Lower leg skin (tissue), 4 donors: Measurements from ENCODE around the gene TMEM86B. TPM values are rescaled to one million over a fixed set of nuclear protein-coding genes. Genes with fewer than 3 reads are reported as not detected.

Source experiments
- DNase-seq, 2 donors: peaks; one replicate each; pipeline ENCODE4 v3.0.0-alpha.2; 2019; ENCODE audit warnings: low spot score in 2 of 2
- H3K4me3 ChIP-seq: fragments of 200-600 bp; sonication (generic); 2 replicates; pipeline ENCODE4 v1.5.1; 2017; ENCODE audit warnings: mild to moderate bottlenecking, low read depth; ENCODE audit not compliant: poor library complexity, severe bottlenecking
- CTCF ChIP-seq, 3 donors: fragments of 450-650 bp; IDR thresholded peaks; one replicate each; pipeline ENCODE4 v1.5.1; 2016; ENCODE audit warnings: antibody characterized with exemption in 3 of 3, mild to moderate bottlenecking in 3 of 3, moderate library complexity in 2 of 3
- POLR2A ChIP-seq, 2 donors: fragments of 450-650 bp; IDR thresholded peaks; one replicate each; pipeline ENCODE4 v1.6.1; 2016 to 2017; ENCODE audit warnings: antibody characterized with exemption in 2 of 2, mild to moderate bottlenecking in 1 of 2, moderate library complexity in 1 of 2
- WGBS, 2 donors: methylation state at CpG; one replicate each; pipeline ENCODE4 v1.1.5; 2018; 5-methylcytosine and 5-hydroxymethylcytosine counted together
- intact Hi-C: fragments of 100-400 bp; cut with DNase I; formaldehyde crosslinking; loops from one replicate; pipeline ENCODE4 v1.15.0; 2023; ENCODE audit warnings: low total_unique reads
- total RNA-seq, 4 donors: library from RNA; depleted of rRNA; stranded (reverse); fragments of >200 nt; gene quantifications; one replicate each; pipeline ENCODE4 v1.1.0, GENCODE V29; 2016

The TMEM86B gene
- total RNA-seq, 4 donors from 2014 or later: 1.1 to 2.4 (median 1.6) TPM

- TF ChIP-seq CTCF (IDR thresholded peaks at IDR 0.05) (no peak), POLR2A (IDR thresholded peaks at IDR 0.05) (no peak)
- peak; percentile 80 to 92 for DNase-seq
- H3K4me3 ChIP-seq: no peak overlapping the region
- WGBS, 2 donors: 4 to 5% methylated on average over 26 to 36 of the region's 36 CpGs
- intact Hi-C loops: no loop called here
Measured at GRCh38 chr19:55216461-55217198, 11.9 kb downstream of the TMEM86B start.

GRCh38 chr19:55213547-55213946, 15.0 kb downstream of the TMEM86B start:
- intact Hi-C loops: no loop called here
- DNase-seq: no peak
- H3K4me3 ChIP-seq: no peak overlapping the region
- TF ChIP-seq POLR2A (IDR thresholded peaks at IDR 0.05) (no peak), CTCF (IDR thresholded peaks at IDR 0.05) (no peak)
- WGBS, 2 donors: 74 to 80% methylated on average over 7 of the region's 7 CpGs

- DNase-seq: no peak
- TF ChIP-seq CTCF (IDR thresholded peaks at IDR 0.05) (no peak), POLR2A (IDR thresholded peaks at IDR 0.05) (no peak)
- 83 to 86% methylated on average over 3 of the region's 3 CpGs for WGBS, 2 donors
- intact Hi-C loops: no loop called here
- H3K4me3 ChIP-seq: no peak overlapping the region
Measured at GRCh38 chr19:55212447-55212846, 16.1 kb downstream of the TMEM86B start.

GRCh38 chr19:55209693-55210472, 18.7 kb downstream of the TMEM86B start:
- no peak overlapping the region for H3K4me3 ChIP-seq
- WGBS, 2 donors: 49 to 60% methylated on average over 17 of the region's 17 CpGs
- TF ChIP-seq CTCF (IDR thresholded peaks at IDR 0.05): no peak
- TF ChIP-seq POLR2A (IDR thresholded peaks at IDR 0.05): no peak
- DNase-seq: no peak
- intact Hi-C loops: no loop called here

- WGBS, 2 donors: 48 to 67% methylated on average over 9 to 15 of the region's 18 CpGs
- intact Hi-C loops: no loop called here
- no peak for DNase-seq
- no peak within 1 kb of the TSS for H3K4me3 ChIP-seq
- no peak for TF ChIP-seq POLR2A (IDR thresholded peaks at IDR 0.05)
- no peak for TF ChIP-seq CTCF (IDR thresholded peaks at IDR 0.05)
Measured at GRCh38 chr19:55208880-55209692, 19.5 kb downstream of the TMEM86B start, which contains the start of gene PTPRH. PTPRH (minus strand) TSS chr19:55209501; CDS start chr19:55209433, 68 bp downstream.
